ENCODE data around the gene SLFN5.
"Not testable (repeated sequence)": the region's sequence is repeated elsewhere in the genome, so short reads cannot be mapped to it uniquely, and the experiment has no call there.

The SLFN5 gene

GRCh38 chr17:35242805-35243560 is at the start of gene SLFN5:
Gene SLFN5 (plus strand): TSS chr17:35243072. CDS start chr17:35258691, 15,619 bp downstream.
- peak; percentile 92 to 100 for DNase-seq

GRCh38 chr17:35194001-35194400 is 48.9 kb upstream of the SLFN5 start, which contains the start of gene SLC35G3:
Gene SLC35G3 (minus strand): TSS chr17:35194393. CDS start chr17:35194307, 86 bp downstream.
- not testable (repeated sequence) for DNase-seq

- DNase-seq = not testable (repeated sequence)
Observed at GRCh38 chr17:35195062-35195461, 47.8 kb upstream of the SLFN5 start.

DNA sequence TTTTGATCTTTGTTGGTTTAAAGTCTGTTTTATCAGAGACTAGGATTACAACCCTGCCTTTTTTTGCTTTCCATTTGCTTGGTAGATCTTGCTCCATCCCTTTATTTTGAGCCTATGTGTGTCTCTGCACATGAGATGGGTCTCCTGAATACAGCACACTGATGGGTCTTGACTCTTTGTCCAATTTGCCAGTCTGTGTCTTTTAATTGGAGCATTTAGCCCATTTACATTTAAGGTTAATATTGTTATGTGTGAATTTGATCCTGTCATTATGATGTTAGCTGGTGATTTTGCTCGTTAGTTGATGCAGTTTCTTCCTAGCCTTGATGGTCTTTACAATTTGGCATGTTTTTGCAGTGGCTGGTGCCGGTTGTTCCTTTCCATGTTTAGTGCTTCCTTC is 40.3 kb upstream of the SLFN5 start:
- DNase-seq = not testable (repeated sequence)

DNA sequence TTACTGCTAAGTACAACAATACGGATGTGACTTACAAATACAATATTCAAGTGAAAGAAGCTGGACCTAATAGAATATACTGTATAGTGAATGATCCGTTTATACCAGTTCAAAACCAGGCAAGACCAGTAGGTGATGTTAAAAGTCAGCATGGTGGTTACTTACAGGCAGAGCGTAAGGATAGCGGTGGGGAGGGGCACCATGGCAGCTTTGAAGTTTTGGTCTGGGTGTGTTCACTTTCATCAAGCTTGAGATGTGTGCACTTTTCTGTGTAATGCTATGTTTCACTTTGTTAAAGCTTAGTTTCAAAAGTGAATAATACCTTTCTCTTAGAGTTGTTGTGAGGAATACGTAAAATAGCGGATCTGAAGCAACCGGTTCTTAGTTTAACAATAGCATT is 32.1 kb upstream of the SLFN5 start:
- no peak for DNase-seq

DNA sequence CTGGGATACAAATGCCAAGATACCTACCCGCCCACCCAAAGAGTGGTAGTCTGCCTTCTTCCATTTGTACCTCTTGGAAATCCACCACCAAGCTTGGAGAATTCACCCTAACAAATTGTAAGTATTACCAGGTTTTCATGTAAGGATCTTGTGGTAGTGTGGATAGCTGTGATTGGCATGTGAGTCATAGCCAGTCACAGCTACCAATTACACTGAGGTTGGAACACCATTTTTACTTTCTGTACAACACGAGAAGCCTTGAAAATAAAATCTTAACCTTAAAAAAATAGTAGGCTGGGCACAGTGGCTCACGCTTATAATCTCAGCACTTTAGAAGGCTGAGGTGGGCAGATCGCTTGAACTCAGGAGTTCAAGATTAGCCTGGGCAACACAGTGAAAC is 30.2 kb upstream of the SLFN5 start:
- no peak for DNase-seq

DNA sequence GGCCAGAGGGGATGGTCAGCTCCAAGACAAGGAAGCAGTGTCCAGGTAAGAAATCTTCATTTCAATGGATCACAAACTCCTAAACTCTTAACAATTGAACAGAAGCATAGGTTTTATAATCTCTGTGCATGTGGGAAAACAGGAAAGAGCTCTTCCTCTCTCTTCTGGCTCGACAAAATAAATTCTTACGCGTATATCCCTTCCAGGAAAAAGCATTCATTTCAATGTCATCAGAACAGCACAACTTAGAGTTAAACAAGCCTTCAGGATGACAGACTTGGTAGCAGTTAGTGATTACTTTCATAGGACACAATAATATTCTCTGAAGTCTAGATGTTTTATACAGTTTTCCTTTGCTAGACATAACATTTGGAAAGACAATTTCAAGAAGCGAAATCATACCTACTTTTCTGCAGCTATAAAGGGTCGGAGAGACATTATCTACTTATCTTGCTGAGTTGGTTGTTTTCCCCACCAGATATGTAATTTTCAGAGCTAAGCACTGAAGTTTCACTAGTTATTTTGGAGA is 29.4 kb upstream of the SLFN5 start:
- no peak for DNase-seq

- no peak for DNase-seq
Observed at GRCh38 chr17:35214192-35214591, 28.7 kb upstream of the SLFN5 start.

DNA sequence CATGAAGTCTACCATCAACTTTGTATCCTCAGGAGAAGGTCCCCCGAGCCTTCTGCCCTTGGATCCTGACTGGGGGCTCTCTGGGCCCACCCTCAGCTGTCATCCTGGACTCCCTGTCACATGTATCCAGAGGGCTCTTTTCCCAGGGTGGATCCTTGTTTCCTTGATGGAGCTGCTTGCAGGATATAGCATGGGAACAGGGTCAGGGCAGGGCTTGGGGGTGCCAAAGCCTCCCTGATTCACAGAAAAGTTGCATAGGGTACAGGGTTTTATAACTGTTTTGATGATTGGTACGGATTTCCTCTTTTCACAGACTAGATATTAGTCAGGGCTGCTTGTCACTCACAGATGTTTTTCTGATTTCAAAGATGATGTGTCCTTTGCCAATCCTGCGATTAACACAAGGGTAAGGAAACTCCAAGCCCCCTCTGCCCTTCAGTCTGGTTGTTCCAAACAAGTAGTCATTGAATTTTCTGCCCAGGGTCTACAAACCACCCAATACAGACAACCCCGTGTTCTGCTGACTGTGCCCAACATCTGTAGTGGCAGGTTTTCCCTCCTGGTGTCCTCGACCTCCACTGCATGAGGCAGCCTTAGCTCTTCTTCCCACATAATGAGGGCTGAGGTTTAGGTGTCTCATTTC is 28.1 kb upstream of the SLFN5 start:
- DNase-seq = peak in 1 of 2 donors; percentile 13

- no peak for DNase-seq
Observed at GRCh38 chr17:35217107-35217506, 25.8 kb upstream of the SLFN5 start.

DNA sequence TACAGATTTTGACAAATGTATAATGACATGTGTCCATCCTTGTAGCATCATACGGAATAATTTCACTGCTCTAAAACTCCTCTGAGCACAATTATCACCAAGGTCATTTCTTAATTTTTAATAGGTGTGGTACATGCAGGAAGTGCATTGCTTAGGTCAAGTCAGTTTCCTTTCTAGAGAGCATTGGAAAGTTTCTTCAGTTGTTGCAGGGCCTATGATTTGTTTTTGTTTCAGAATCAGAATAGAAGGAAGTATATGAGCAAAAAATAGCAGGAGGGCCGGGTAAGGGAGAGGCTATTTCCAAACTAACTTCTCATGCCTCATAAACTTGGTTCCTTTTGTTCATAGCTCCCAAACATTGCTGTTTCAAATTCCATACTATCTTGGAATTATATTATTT is 24.0 kb upstream of the SLFN5 start:
- peak; percentile 70 to 73 for DNase-seq

DNA sequence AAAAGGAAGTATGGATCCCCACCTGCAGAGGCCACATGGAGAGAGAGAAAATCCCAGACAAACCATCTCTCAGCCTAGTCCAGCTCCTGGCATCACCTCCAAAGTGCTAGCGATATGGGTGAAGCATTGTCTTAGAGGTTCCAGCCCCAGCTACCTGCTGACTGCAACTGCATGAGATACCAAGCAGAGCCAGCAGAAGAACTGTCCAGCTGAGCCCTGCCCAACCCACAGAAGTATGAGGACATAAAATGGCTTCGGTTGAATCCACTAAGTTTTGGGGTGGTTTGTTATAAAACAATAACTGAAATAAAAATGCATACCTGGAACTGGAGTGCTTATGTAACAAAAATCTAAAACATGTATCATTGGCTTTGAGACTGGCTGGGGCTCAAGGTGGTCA is 20.4 kb upstream of the SLFN5 start:
- DNase-seq = no peak

- no peak for DNase-seq
Observed at GRCh38 chr17:35224436-35224835, 18.4 kb upstream of the SLFN5 start.

DNA sequence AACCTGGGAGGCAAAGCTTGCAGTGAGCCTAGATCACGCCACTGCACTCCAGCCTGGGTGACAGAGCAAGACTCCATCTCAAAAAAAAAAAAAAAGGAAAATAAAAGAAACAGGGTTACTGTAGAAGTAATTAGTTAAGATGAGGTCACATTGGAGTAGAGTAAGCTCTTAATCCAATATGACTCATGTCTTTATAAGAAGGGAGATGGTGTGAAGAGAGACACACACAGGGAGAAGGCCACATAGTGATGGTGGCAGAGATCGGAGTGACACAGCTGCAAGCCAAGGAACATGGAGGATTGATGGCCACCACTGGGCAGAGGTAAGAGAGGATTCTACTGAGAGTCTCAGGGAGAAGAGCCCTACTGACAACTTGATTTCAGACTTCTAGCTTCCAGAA is 15.3 kb upstream of the SLFN5 start:
- no peak for DNase-seq

GRCh38 chr17:35229638-35230037 is 13.2 kb upstream of the SLFN5 start:
- DNase-seq = no peak

DNA sequence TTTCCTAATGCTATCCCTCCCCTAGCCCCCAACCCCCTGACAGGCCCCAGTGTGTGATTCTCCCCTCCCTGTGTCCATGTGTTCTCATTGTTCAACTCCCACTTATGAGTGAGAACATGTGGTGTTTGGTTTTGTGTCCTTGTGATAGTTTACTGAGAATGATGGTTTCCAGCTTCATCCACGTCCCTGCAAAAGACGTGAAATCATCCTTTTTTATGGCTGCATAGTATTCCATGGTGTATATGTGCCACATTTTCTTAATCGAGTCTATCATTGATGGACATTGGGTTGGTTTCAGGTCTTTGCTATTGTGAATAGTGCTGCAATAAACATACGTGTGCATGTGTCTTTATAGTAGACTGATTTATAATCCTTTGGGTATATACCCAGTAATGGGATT is 8.6 kb upstream of the SLFN5 start:
- DNase-seq = not testable (repeated sequence)

DNA sequence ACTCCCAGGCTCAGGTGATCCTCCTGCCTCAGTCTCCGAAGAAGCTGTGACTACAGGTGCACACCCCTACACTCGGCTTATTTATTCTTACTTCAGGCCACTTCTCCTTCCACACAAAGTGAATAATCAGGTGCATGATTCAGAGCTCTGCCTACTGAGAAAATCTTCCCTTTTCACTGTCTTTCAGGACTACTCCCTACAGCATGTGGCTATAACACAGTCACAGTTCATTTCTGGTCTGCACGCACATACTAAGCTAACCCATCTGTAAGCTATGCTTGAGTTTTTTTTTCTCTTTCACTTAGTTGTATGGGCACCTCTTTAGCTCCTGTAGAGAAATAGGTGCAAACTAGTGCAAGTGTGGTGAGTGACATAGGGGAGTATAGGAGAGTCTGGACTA is 7.6 kb upstream of the SLFN5 start:
- no peak for DNase-seq

GRCh38 chr17:35235917-35236316 is 7.0 kb upstream of the SLFN5 start:
- DNase-seq = no peak

- no peak for DNase-seq
Observed at GRCh38 chr17:35236821-35237220, 6.1 kb upstream of the SLFN5 start.

GRCh38 chr17:35238821-35239220 is 4.1 kb upstream of the SLFN5 start:
- DNase-seq = no peak

DNA sequence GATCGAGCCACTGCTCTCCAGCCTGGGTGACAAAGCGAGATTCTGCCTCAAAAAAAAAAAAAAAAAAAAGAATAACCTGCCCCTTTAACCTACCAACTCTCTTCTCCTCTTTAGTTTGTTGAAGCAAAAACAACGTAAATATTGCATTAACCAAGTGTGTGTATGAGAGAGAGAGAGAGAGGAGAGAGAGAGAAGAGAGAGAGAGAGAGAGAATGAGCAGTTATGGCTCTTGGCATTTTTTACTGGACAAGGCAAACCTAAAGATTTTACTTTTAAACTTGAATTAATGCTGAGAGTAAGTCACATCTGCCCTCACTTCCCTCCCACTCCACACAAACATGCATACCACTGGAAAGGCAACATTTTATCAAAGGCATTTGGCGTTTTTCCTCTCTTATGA is 3.0 kb upstream of the SLFN5 start:
- no peak for DNase-seq

GRCh38 chr17:35240861-35241260 is 2.0 kb upstream of the SLFN5 start:
- no peak for DNase-seq

- DNase-seq = no peak
Observed at GRCh38 chr17:35241520-35241919, 1.4 kb upstream of the SLFN5 start.

DNA sequence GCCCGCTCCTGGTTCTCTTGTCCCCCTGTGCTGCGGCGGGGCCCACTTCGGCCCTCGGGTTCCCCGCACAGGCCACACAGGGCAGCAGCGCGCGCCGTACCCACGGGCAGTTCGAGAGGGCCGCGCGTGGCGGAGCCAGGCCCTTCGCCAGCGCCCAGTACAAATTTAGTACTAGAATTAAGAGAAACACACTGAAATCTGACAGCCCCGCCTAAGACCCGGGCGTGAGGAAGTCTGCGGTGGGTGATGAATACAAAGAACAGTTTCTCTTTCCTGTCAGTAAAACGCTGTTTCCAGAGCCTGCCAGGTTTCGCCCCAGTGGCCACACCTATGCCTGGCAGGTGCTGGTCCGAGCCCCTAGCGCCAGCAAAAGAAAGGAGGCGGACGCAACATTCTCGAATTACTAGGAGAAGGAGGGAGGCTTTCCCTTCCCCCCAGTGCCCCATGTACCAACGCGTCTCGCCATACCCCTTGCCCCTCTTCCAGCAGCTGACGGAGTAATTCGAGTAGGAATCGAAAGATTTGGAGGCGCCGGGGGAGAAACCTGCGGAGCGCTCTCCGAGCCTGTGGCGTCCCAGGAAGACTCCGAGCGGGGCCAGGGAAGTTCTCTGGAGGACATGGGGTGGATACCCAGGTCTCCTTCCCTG is 591 bp upstream of the SLFN5 start:
- DNase-seq = peak; percentile 54 to 69

Data from inflammatory macrophage treated with lipopolysaccharide for 1 hour (primary cell).